ENCODE measurements around the gene ENOX1. TPM values are rescaled to one million over a fixed set of nuclear protein-coding genes. Genes with fewer than 3 reads are reported as not detected.

Gene ENOX1
- total and polyA plus RNA-seq, 9 donors: 10.1 to 17.5 (median 12.2) TPM

DNA sequence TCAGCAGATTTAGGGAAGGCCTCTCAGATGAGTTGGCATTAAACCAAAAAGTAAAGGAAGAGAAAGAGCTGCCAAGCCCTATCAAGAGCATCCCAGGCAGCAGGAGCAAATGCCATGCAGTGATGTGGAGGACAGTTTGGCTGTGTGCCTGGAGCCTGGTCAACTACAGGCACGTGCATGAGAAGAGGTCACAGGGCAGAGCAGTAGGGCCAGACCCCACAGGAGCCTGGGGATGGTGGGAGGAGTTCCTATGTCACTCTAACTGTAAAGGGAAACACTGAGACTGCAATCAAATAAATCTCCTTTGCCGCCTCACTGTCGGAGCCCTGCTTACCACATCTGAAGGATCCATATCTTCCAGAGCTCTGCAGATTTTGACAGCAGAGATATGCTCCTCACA is 240.5 kb downstream of the ENOX1 start:
- Histone ChIP-seq H3K27ac (ENCODE audit: low read length) (no peak overlapping the region), H3K27me3 (ENCODE audit: control insufficient read depth, insufficient read depth, low read length) (no peaks in the 10 kb centered on the region), H3K36me3 (ENCODE audit: control insufficient read depth, insufficient read depth, low read length) (no peaks in the 10 kb centered on the region), H3K4me3 (ENCODE audit: low read length) (no peak overlapping the region), H3K9me3 (replicated peaks; ENCODE audit: control insufficient read depth, low read depth, low read length) (no peaks in the 10 kb centered on the region), H3K4me1 (ENCODE audit: control insufficient read depth, insufficient read depth, low read length) (peaks cover 12% of the 10 kb centered on the region)
- DNase-seq: peak; percentile 43
- WGBS (ENCODE audit: insufficient coverage): 80% methylated on average over 1 of the region's 3 CpGs

GRCh38 chr13:43545317-43545874 is 241.4 kb downstream of the ENOX1 start:
- H3K9me3 ChIP-seq (replicated peaks; ENCODE audit: control insufficient read depth, low read depth, low read length): no peaks in the 10 kb centered on the region
- peaks cover 12% of the 10 kb centered on the region for H3K4me1 ChIP-seq (ENCODE audit: control insufficient read depth, insufficient read depth, low read length)
- no CpG with 5 or more reads among the region's 4 CpGs for WGBS (ENCODE audit: insufficient coverage)
- H3K36me3 ChIP-seq (ENCODE audit: control insufficient read depth, insufficient read depth, low read length): no peaks in the 10 kb centered on the region
- no peak overlapping the region for H3K4me3 ChIP-seq (ENCODE audit: low read length)
- H3K27me3 ChIP-seq (ENCODE audit: control insufficient read depth, insufficient read depth, low read length): no peaks in the 10 kb centered on the region
- H3K27ac ChIP-seq (ENCODE audit: low read length): no peak overlapping the region
- DNase-seq: peak; percentile 69

GRCh38 chr13:43544631-43545030 is 242.1 kb downstream of the ENOX1 start:
- Histone ChIP-seq H3K4me3 (ENCODE audit: low read length) (no peak overlapping the region), H3K27ac (ENCODE audit: low read length) (no peak overlapping the region), H3K9me3 (replicated peaks; ENCODE audit: control insufficient read depth, low read depth, low read length) (no peaks in the 10 kb centered on the region), H3K36me3 (ENCODE audit: control insufficient read depth, insufficient read depth, low read length) (no peaks in the 10 kb centered on the region), H3K4me1 (ENCODE audit: control insufficient read depth, insufficient read depth, low read length) (peaks cover 12% of the 10 kb centered on the region), H3K27me3 (ENCODE audit: control insufficient read depth, insufficient read depth, low read length) (no peaks in the 10 kb centered on the region)
- DNase-seq: no peak
- 55% methylated on average over 3 of the region's 5 CpGs for WGBS (ENCODE audit: insufficient coverage)

DNA sequence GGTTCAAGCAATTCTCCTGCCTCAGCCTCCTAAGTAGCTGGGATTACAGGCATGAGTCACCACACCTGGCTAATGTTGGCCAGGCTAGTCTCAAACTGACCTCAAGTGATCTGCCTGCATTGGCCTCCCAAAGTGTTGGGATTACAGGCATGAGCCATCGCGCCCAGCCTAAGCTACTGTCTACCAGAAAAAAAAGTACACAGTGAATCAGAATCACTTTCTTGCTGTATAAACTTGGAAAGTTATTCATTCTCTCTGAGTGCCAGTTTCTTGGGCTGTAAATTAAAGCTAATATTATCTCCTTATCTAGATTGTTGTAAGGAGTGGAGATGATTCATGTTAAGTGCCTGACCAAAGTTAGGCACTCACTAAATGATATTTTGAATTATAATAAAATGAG is 242.8 kb downstream of the ENOX1 start:
- WGBS (ENCODE audit: insufficient coverage): no CpG with 5 or more reads among the region's 2 CpGs
- no peak overlapping the region for H3K4me3 ChIP-seq (ENCODE audit: low read length)
- no peak overlapping the region for H3K27ac ChIP-seq (ENCODE audit: low read length)
- DNase-seq: no peak
- peaks cover 12% of the 10 kb centered on the region for H3K4me1 ChIP-seq (ENCODE audit: control insufficient read depth, insufficient read depth, low read length)
- H3K9me3 ChIP-seq (replicated peaks; ENCODE audit: control insufficient read depth, low read depth, low read length): no peaks in the 10 kb centered on the region
- no peaks in the 10 kb centered on the region for H3K36me3 ChIP-seq (ENCODE audit: control insufficient read depth, insufficient read depth, low read length)
- H3K27me3 ChIP-seq (ENCODE audit: control insufficient read depth, insufficient read depth, low read length): no peaks in the 10 kb centered on the region

DNA sequence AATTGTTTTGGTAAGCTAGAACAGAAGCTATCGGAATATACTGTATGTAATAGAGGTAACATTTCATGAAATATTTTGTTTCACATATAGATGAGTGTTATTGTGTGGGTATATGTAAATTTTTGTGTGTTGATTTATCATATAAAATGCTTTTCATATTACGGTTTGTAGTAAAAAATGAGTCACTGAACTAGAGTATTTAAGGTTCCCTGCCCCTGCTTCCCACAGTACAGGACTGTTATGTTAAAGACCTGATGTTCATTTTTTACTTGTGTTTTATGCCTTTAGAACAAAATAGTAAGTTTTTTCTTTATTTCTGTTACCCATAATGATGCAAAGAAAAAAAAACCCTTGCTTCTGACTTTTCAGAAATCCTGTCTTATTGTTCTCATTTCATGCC is 243.4 kb downstream of the ENOX1 start:
- Histone ChIP-seq H3K36me3 (ENCODE audit: control insufficient read depth, insufficient read depth, low read length) (no peaks in the 10 kb centered on the region), H3K4me1 (ENCODE audit: control insufficient read depth, insufficient read depth, low read length) (peaks cover 12% of the 10 kb centered on the region), H3K4me3 (ENCODE audit: low read length) (no peak overlapping the region), H3K27me3 (ENCODE audit: control insufficient read depth, insufficient read depth, low read length) (no peaks in the 10 kb centered on the region), H3K27ac (ENCODE audit: low read length) (no peak overlapping the region), H3K9me3 (replicated peaks; ENCODE audit: control insufficient read depth, low read depth, low read length) (no peaks in the 10 kb centered on the region)
- DNase-seq: no peak
- WGBS (ENCODE audit: insufficient coverage): no CpG with 5 or more reads among the region's 2 CpGs

DNA sequence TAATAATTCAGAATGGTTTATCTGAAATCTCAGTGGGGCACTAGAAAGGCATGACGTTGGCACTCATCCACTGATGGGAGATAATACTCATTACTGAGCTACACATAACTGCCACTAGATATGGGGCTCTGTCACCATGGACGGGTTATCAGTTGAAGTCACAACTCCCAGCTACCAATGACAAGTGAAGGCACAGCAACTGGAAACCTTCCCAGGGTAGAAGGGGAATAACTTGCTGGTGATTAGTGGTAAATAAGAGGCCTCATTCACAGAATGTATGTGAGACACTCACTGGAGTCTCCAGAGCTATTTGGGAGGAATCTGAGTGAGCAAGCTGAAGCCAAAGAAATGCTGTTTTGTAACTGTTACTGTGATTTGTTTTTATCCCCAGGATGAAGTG is 249.6 kb downstream of the ENOX1 start:
- no CpG with 5 or more reads among the region's 2 CpGs for WGBS (ENCODE audit: insufficient coverage)
- Histone ChIP-seq H3K4me3 (ENCODE audit: low read length) (no peak overlapping the region), H3K9me3 (replicated peaks; ENCODE audit: control insufficient read depth, low read depth, low read length) (no peaks in the 10 kb centered on the region), H3K27me3 (ENCODE audit: control insufficient read depth, insufficient read depth, low read length) (no peaks in the 10 kb centered on the region), H3K36me3 (ENCODE audit: control insufficient read depth, insufficient read depth, low read length) (no peaks in the 10 kb centered on the region), H3K4me1 (ENCODE audit: control insufficient read depth, insufficient read depth, low read length) (no peaks in the 10 kb centered on the region), H3K27ac (ENCODE audit: low read length) (no peak overlapping the region)
- peak; percentile 60 for DNase-seq

DNA sequence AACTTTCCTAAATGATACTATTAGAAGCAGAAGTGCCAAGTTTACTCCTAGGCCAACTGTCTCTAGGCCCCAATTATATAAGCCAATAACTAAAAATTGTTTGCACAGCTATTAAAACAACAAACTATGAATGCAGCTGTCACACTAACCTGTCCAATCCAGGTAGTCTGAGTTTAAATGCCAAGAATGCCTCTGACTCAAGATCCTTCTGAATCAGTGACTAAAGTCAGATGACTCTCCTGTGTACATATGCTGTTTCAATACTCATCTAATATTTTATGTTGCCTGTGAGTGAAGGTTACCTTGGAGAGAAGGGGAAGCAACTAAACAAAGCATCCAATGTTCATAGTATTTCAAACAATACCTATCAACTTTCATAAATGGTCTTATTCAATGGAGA is 257.0 kb downstream of the ENOX1 start:
- H3K9me3 ChIP-seq (replicated peaks; ENCODE audit: control insufficient read depth, low read depth, low read length): no peaks in the 10 kb centered on the region
- no peaks in the 10 kb centered on the region for H3K4me1 ChIP-seq (ENCODE audit: control insufficient read depth, insufficient read depth, low read length)
- H3K4me3 ChIP-seq (ENCODE audit: low read length): no peak overlapping the region
- no peak overlapping the region for H3K27ac ChIP-seq (ENCODE audit: low read length)
- H3K27me3 ChIP-seq (ENCODE audit: control insufficient read depth, insufficient read depth, low read length): no peaks in the 10 kb centered on the region
- no peaks in the 10 kb centered on the region for H3K36me3 ChIP-seq (ENCODE audit: control insufficient read depth, insufficient read depth, low read length)
- DNase-seq: no peak

GRCh38 chr13:43528992-43529391 is 257.8 kb downstream of the ENOX1 start:
- no peak for DNase-seq
- H3K27me3 ChIP-seq (ENCODE audit: control insufficient read depth, insufficient read depth, low read length): no peaks in the 10 kb centered on the region
- no peak overlapping the region for H3K4me3 ChIP-seq (ENCODE audit: low read length)
- H3K4me1 ChIP-seq (ENCODE audit: control insufficient read depth, insufficient read depth, low read length): no peaks in the 10 kb centered on the region
- no peaks in the 10 kb centered on the region for H3K9me3 ChIP-seq (replicated peaks; ENCODE audit: control insufficient read depth, low read depth, low read length)
- no peak overlapping the region for H3K27ac ChIP-seq (ENCODE audit: low read length)
- H3K36me3 ChIP-seq (ENCODE audit: control insufficient read depth, insufficient read depth, low read length): no peaks in the 10 kb centered on the region
- WGBS (ENCODE audit: insufficient coverage): 90% methylated on average over 2 of the region's 6 CpGs

DNA sequence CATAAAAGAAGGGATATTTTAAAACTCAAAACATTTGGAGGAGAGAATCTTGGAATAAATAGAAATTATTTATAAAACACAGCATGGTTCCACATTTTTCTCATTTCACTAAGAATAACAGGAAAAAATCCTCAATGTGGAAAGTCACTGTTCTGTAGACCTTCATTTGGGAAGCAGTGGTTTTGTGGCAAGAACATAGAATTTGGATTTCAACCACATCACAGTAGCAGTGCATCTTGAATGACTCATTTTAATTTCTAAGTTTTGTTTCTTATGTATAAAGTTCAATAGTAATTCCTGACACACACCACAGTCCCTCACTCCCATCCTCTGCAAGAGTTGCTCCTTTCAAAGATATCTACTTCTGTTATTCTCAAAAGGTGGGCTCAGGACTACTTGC is 264.0 kb downstream of the ENOX1 start:
- peaks cover 5% of the 10 kb centered on the region for H3K4me1 ChIP-seq (ENCODE audit: control insufficient read depth, insufficient read depth, low read length)
- DNase-seq: no peak
- no peaks in the 10 kb centered on the region for H3K9me3 ChIP-seq (replicated peaks; ENCODE audit: control insufficient read depth, low read depth, low read length)

DNA sequence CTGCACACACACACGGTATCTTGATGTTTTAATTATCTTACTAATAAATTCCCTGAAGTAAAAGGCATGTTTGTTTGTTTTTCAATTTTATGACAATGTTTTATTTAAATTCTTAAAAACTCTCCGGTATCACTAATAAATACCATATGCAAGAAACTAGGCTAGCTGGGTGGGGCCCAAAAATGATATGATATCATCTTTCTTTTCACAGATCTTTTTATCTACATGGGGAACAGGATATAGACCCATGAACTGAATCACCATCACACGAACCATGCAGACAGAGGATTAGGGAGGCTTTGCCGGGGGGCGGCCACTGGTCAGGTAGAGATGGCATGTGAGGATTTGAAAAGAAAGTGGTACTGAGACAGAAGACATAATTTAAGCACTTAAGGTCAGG is 266.4 kb downstream of the ENOX1 start:
- 86% methylated on average over 2 of the region's 5 CpGs for WGBS (ENCODE audit: insufficient coverage)
- H3K4me3 ChIP-seq (ENCODE audit: low read length): no peak overlapping the region
- no peaks in the 10 kb centered on the region for H3K27me3 ChIP-seq (ENCODE audit: control insufficient read depth, insufficient read depth, low read length)
- no peak overlapping the region for H3K27ac ChIP-seq (ENCODE audit: low read length)
- no peaks in the 10 kb centered on the region for H3K36me3 ChIP-seq (ENCODE audit: control insufficient read depth, insufficient read depth, low read length)
- no peaks in the 10 kb centered on the region for H3K9me3 ChIP-seq (replicated peaks; ENCODE audit: control insufficient read depth, low read depth, low read length)
- peak; percentile 36 for DNase-seq
- H3K4me1 ChIP-seq (ENCODE audit: control insufficient read depth, insufficient read depth, low read length): peaks cover 12% of the 10 kb centered on the region

More for the DNA sequence above, 264.0 kb downstream of the ENOX1 start:
- Histone ChIP-seq H3K4me3 (ENCODE audit: low read length) (no peak overlapping the region), H3K36me3 (ENCODE audit: control insufficient read depth, insufficient read depth, low read length) (no peaks in the 10 kb centered on the region), H3K27ac (ENCODE audit: low read length) (no peak overlapping the region), H3K27me3 (ENCODE audit: control insufficient read depth, insufficient read depth, low read length) (no peaks in the 10 kb centered on the region)

GRCh38 chr13:43518833-43519232 is 267.9 kb downstream of the ENOX1 start:
- Histone ChIP-seq H3K36me3 (ENCODE audit: control insufficient read depth, insufficient read depth, low read length) (no peaks in the 10 kb centered on the region), H3K27me3 (ENCODE audit: control insufficient read depth, insufficient read depth, low read length) (no peaks in the 10 kb centered on the region), H3K27ac (ENCODE audit: low read length) (no peak overlapping the region), H3K4me3 (ENCODE audit: low read length) (no peak overlapping the region), H3K9me3 (replicated peaks; ENCODE audit: control insufficient read depth, low read depth, low read length) (no peaks in the 10 kb centered on the region), H3K4me1 (ENCODE audit: control insufficient read depth, insufficient read depth, low read length) (peaks cover 17% of the 10 kb centered on the region)
- no peak for DNase-seq

Measured in muscle of leg (tissue), 11 donors.